ENCODE measurements around the gene MAIP1. TPM values are rescaled to one million over a fixed set of nuclear protein-coding genes. Genes with fewer than 3 reads are reported as not detected.
A peak's percentile ranks its signal among the peaks of the same experiment; 100 is the strongest.

The MAIP1 gene
- total and polyA plus RNA-seq, 9 of the 15 experiments (the other 6 are each of a cell fraction or from before 2014, with no cell fraction given): 3.6 to 30.0 (median 24.5) TPM

GRCh38 chr2:199911052-199911876 is 44.1 kb upstream of the MAIP1 start, which contains the start of gene C2orf69 (continued):
- TF ChIP-seq ZBTB40 (IDR thresholded peaks at IDR 0.05) (no peak), ZBTB40 (CRISPR knock-in tag; IDR thresholded peaks at IDR 0.05) (no peak), ELK3 (CRISPR knock-in tag; IDR thresholded peaks at IDR 0.05) (no peak), TFAP4 (CRISPR knock-in tag; IDR thresholded peaks at IDR 0.05; ENCODE audit: borderline replicate concordance) (peak; percentile 75; the same call in 1 of the 2 replicates), ZBTB8A (IDR thresholded peaks at IDR 0.05; ENCODE audit: partially characterized antibody) (no peak), EZH2 (IDR thresholded peaks at IDR 0.05; ENCODE audit: borderline replicate concordance, low read depth, low read length) (no peak), ZNF445 (CRISPR knock-in tag; IDR thresholded peaks at IDR 0.05; ENCODE audit: low read depth) (no peak), ZNF511 (CRISPR knock-in tag; IDR thresholded peaks at IDR 0.05) (peak; percentile 35), HDAC6 (IDR thresholded peaks at IDR 0.05; ENCODE audit: low read depth, low read length) (no peak), ZNF431 (CRISPR knock-in tag; IDR thresholded peaks at IDR 0.05) (0 out of 2 replicates have a peak, but pooled peaks have one; percentile 47), YBX1 (IDR thresholded peaks at IDR 0.05) (no peak), PHB2 (IDR thresholded peaks at IDR 0.05; ENCODE audit: low read depth) (no peak), HDAC8 (tag; IDR thresholded peaks at IDR 0.05) (no peak), ZFP91 (CRISPR knock-in tag; IDR thresholded peaks at IDR 0.05) (no peak)

Measured in K562 (cell line).